ENCODE measurements around the gene SEMA5A. TPM values are rescaled to one million over a fixed set of nuclear protein-coding genes. Genes with fewer than 3 reads are reported as not detected.

The SEMA5A gene
- total and polyA plus RNA-seq, 11 donors: 4.6 to 71.5 (median 33.8) TPM

DNA sequence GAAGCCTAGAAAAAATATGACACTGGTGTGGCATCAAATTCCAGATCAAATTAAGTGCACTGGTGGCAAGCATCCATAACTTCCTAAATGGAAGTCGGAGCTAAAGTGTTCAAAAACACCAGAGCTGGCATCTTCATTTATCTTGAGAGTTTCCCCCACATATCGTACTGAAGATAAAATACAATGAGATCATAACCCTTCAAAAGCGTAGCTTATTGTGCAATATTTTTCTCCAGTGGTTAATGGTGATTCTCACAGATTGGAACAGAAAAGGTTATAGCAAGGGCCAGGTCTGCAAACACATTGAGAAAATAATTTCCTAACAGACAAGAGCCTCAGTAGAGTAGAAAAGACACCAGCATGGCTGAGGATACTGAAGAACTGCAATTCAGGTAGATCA is 147.6 kb downstream of the SEMA5A start:
- intact Hi-C loops (cut with DNase I): loop anchor here in 2 of 10 donors (10.0 kb wide), 2 partner anchors 97 to 137 kb away; no protein-coding TSS in a partner anchor
- peak in 1 of 4 donors; percentile 21 for ATAC-seq
- Histone ChIP-seq H3K27ac (no peak overlapping the region), H3K4me1 (peaks cover 0 to 12% (median 4%) of the 10 kb centered on the region in 12 donors), H3K27me3 (no peaks in the 10 kb centered on the region), H3K36me3 (no peaks in the 10 kb centered on the region), H3K9me3 (peaks cover 0 to 4% (median 0%) of the 10 kb centered on the region in 12 donors), H3K4me3 (no peak overlapping the region)
- TF ChIP-seq POLR2A (IDR thresholded peaks at IDR 0.05): no peak
- TF ChIP-seq, protein P1, sequence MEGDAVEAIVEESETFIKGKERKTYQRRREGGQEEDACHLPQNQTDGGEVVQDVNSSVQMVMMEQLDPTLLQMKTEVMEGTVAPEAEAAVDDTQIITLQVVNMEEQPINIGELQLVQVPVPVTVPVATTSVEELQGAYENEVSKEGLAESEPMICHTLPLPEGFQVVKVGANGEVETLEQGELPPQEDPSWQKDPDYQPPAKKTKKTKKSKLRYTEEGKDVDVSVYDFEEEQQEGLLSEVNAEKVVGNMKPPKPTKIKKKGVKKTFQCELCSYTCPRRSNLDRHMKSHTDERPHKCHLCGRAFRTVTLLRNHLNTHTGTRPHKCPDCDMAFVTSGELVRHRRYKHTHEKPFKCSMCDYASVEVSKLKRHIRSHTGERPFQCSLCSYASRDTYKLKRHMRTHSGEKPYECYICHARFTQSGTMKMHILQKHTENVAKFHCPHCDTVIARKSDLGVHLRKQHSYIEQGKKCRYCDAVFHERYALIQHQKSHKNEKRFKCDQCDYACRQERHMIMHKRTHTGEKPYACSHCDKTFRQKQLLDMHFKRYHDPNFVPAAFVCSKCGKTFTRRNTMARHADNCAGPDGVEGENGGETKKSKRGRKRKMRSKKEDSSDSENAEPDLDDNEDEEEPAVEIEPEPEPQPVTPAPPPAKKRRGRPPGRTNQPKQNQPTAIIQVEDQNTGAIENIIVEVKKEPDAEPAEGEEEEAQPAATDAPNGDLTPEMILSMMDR (IDR thresholded peaks at IDR 0.05): no peak
- WGBS, 4 donors: 22 to 30% (median 27%) methylated on average over 3 of the region's 3 CpGs
- DNase-seq: no peak

GRCh38 chr5:9396285-9396770 is 149.5 kb downstream of the SEMA5A start:
- Histone ChIP-seq H3K36me3 (no peaks in the 10 kb centered on the region), H3K27ac (no peak overlapping the region), H3K9me3 (peaks cover 0 to 4% (median 0%) of the 10 kb centered on the region in 12 donors), H3K4me3 (no peak overlapping the region), H3K4me1 (peaks cover 0 to 29% (median 8%) of the 10 kb centered on the region in 12 donors), H3K27me3 (no peaks in the 10 kb centered on the region)
- ATAC-seq: no peak
- 59 to 72% (median 66%) methylated on average over 2 of the region's 2 CpGs for WGBS, 4 donors
- no peak for DNase-seq
- intact Hi-C loops (cut with DNase I): loop anchor here in 2 of 10 donors (10.0 kb wide), 2 partner anchors 98 to 138 kb away; no protein-coding TSS in a partner anchor
- TF ChIP-seq, protein P1 (IDR thresholded peaks at IDR 0.05): no peak
- TF ChIP-seq POLR2A (IDR thresholded peaks at IDR 0.05): no peak

DNA sequence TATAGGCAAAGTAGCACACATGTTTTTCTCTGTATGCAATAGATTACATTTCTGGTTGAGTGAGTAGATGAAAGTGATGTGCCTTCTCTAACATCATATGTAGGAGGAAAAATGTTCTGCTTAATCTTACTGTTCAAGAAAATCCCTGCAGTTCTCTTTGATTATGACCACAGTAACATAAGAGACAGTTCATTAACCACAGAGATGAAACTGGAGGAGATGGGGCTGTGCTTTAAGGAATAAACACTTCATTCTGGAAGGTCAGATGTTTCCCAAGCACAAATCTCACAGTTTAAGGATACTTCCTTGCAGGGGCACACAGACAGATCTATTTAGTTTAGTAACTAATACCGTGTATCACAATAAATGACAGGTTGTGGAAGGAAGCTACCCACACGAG is 150.2 kb downstream of the SEMA5A start:
- no peak overlapping the region for H3K4me3 ChIP-seq
- DNase-seq (no peak), ATAC-seq (no peak)
- intact Hi-C loops (cut with DNase I): loop anchor here in 2 of 10 donors (10.0 kb wide), 2 partner anchors 99 to 139 kb away; no protein-coding TSS in a partner anchor
- no peaks in the 10 kb centered on the region for H3K36me3 ChIP-seq
- TF ChIP-seq, protein P1 (IDR thresholded peaks at IDR 0.05): no peak
- no peak for TF ChIP-seq POLR2A (IDR thresholded peaks at IDR 0.05)
- peaks cover 0 to 33% (median 8%) of the 10 kb centered on the region in 12 donors for H3K4me1 ChIP-seq
- no peak overlapping the region for H3K27ac ChIP-seq
- 66 to 77% (median 75%) methylated on average over 2 of the region's 2 CpGs for WGBS, 4 donors
- H3K9me3 ChIP-seq: peaks cover 0 to 4% (median 0%) of the 10 kb centered on the region in 12 donors
- no peaks in the 10 kb centered on the region for H3K27me3 ChIP-seq

- DNase-seq (no peak), ATAC-seq (no peak)
- Histone ChIP-seq H3K36me3 (no peaks in the 10 kb centered on the region), H3K27me3 (no peaks in the 10 kb centered on the region), H3K27ac (peak overlapping the region in 1 of 12 donors; percentile 33), H3K4me3 (no peak overlapping the region), H3K4me1 (peaks cover 0 to 48% (median 9%) of the 10 kb centered on the region in 12 donors), H3K9me3 (no peaks in the 10 kb centered on the region)
- WGBS, 4 donors: 71 to 81% (median 76%) methylated on average over 6 of the region's 6 CpGs
- TF ChIP-seq, protein P1 (IDR thresholded peaks at IDR 0.05): no peak
- TF ChIP-seq POLR2A (IDR thresholded peaks at IDR 0.05): no peak
- intact Hi-C loops (cut with DNase I): loop anchor here in 2 of 10 donors (10.0 kb wide), 2 partner anchors 101 to 141 kb away; no protein-coding TSS in a partner anchor
Measured at GRCh38 chr5:9394221-9394620, 151.7 kb downstream of the SEMA5A start.
